Stimulated activated CD4-positive, alpha-beta T cell treated with anti-CD3 and anti-CD28 coated beads, Interleukin-4, amount 100 ng/mL, for 4 hours (primary cell): Measurements from ENCODE around the gene NOSIP.

Source experiments
- DNase-seq, 2 experiments: peaks; one replicate each; pipeline ENCODE4 v3.0.0-alpha.2; 2020

Gene NOSIP

GRCh38 chr19:49570138-49570856 is 10.1 kb downstream of the NOSIP start:
- peak in 1 of 2 experiments; percentile 66 for DNase-seq

- DNase-seq, result peak in 1 of 2 experiments; percentile 66
Observed at GRCh38 chr19:49567861-49568441, 12.4 kb downstream of the NOSIP start.

GRCh38 chr19:49566302-49566701 is 14.1 kb downstream of the NOSIP start:
- no peak for DNase-seq

GRCh38 chr19:49565261-49565660 is 15.1 kb downstream of the NOSIP start:
- DNase-seq, result no peak

- DNase-seq, result peak in 1 of 2 experiments; percentile 64
Observed at GRCh38 chr19:49564616-49565045, 15.7 kb downstream of the NOSIP start.

GRCh38 chr19:49560358-49560900 is 19.9 kb downstream of the NOSIP start:
- peak in 1 of 2 experiments; percentile 52 for DNase-seq

GRCh38 chr19:49559928-49560327 is 20.4 kb downstream of the NOSIP start:
- DNase-seq, result no peak

GRCh38 chr19:49559443-49559842 is 20.9 kb downstream of the NOSIP start:
- no peak for DNase-seq

GRCh38 chr19:49558591-49558990 is 21.8 kb downstream of the NOSIP start:
- no peak for DNase-seq

GRCh38 chr19:49557641-49558325 is 22.6 kb downstream of the NOSIP start:
- DNase-seq, result no peak

GRCh38 chr19:49556412-49557398 is 23.7 kb downstream of the NOSIP start:
- no peak for DNase-seq

- peak; percentile 73 to 78 for DNase-seq
Observed at GRCh38 chr19:49555600-49556411, 24.6 kb downstream of the NOSIP start.

- DNase-seq, result peak in 1 of 2 experiments; percentile 53
Observed at GRCh38 chr19:49554701-49555181, 25.6 kb downstream of the NOSIP start.

GRCh38 chr19:49553451-49554271 is 26.7 kb downstream of the NOSIP start:
- peak; percentile 49 to 81 for DNase-seq

- DNase-seq, result no peak
Observed at GRCh38 chr19:49552749-49553148, 27.6 kb downstream of the NOSIP start.

- DNase-seq, result no peak
Observed at GRCh38 chr19:49551531-49551930, 28.8 kb downstream of the NOSIP start.

- DNase-seq, result no peak
Observed at GRCh38 chr19:49549045-49549444, 31.3 kb downstream of the NOSIP start.

GRCh38 chr19:49546825-49547565 is 33.4 kb downstream of the NOSIP start:
- DNase-seq, result peak in 1 of 2 experiments; percentile 53

- no peak for DNase-seq
Observed at GRCh38 chr19:49544154-49544553, 36.2 kb downstream of the NOSIP start.

GRCh38 chr19:49543032-49543431 is 37.3 kb downstream of the NOSIP start:
- DNase-seq, result no peak
